Mucosa of descending colon (tissue), 3 donors: ENCODE measurements around the gene UBTD2. TPM values are rescaled to one million over a fixed set of nuclear protein-coding genes. Genes with fewer than 3 reads are reported as not detected.

ENCODE experiments used
- ATAC-seq: fragments of 200-7000 bp; cut with Tn5 transposase; one replicate; pipeline ENCODE4 v1.9.1; 2020; ENCODE audit warnings: mild to moderate bottlenecking, moderate library complexity
- DNase-seq, 3 donors: peaks; one replicate each; pipeline ENCODE4 v3.0.0-alpha.2; 2020
- H3K36me3 ChIP-seq: fragments of 200-600 bp; one replicate; pipeline ENCODE4 v1.8.0; 2021; ENCODE audit warnings: low read depth, mild to moderate bottlenecking
- H3K4me1 ChIP-seq: fragments of 200-600 bp; one replicate; pipeline ENCODE4 v1.8.0; 2021; ENCODE audit warnings: low read depth, mild to moderate bottlenecking
- H3K4me3 ChIP-seq: fragments of 200-600 bp; one replicate; pipeline ENCODE4 v1.8.0; 2021; ENCODE audit warnings: mild to moderate bottlenecking
- H3K9me3 ChIP-seq: fragments of 200-600 bp; one replicate; pipeline ENCODE4 v1.8.0; 2021; ENCODE audit warnings: mild to moderate bottlenecking
- CTCF ChIP-seq: fragments of 200-600 bp; IDR thresholded peaks from one replicate; pipeline ENCODE4 v1.8.0; 2022; ENCODE audit warnings: antibody characterized with exemption, mild to moderate bottlenecking
- intact Hi-C, 2 donors: fragments of 100-400 bp; cut with DNase I in 1 of 2; cut with micrococcal nuclease in 1 of 2; formaldehyde crosslinking; loops; one replicate each; pipeline versions ENCODE4 v1.11.0 to v1.11.1; 2022; cut with DNase I, micrococcal nuclease
- total RNA-seq, 3 donors: library from RNA; stranded (reverse); fragmentation: NEBNext Ultra II Directional in 2 of 3; extraction: Animal tissue kit (Norgen Biotek cat#: 25700) in 2 of 3; gene quantifications; one replicate each; pipeline versions ENCODE4 v1.2.1 to v1.2.4, GENCODE V29; 2021 to 2023
- donor health status: DM: no; HTN: no; CAD: no; lungs with moderate emphysema.
- donor health status: DM: no; HTN: no; CAD: no.
- donor health status: DM: no; HTN: yes; CAD: no.

The UBTD2 gene
- total RNA-seq, 3 donors from 2014 or later, result 18.3 to 22.2 (median 20.0) TPM

- DNase-seq (no peak), ATAC-seq (no peak)
- no peak overlapping the region for H3K4me3 ChIP-seq
- peaks cover 23% of the 10 kb centered on the region for H3K4me1 ChIP-seq
- H3K9me3 ChIP-seq, result no peaks in the 10 kb centered on the region
- TF ChIP-seq CTCF, result no peak
- intact Hi-C loops, result no loop called here
- H3K36me3 ChIP-seq, result no peaks in the 10 kb centered on the region
Measured at GRCh38 chr5:172280929-172281328, 2.6 kb downstream of the UBTD2 start.

GRCh38 chr5:172280317-172280716, 3.2 kb downstream of the UBTD2 start:
- no peak for TF ChIP-seq CTCF
- Histone ChIP-seq H3K4me3 (no peak overlapping the region), H3K4me1 (peaks cover 24% of the 10 kb centered on the region), H3K36me3 (no peaks in the 10 kb centered on the region), H3K9me3 (no peaks in the 10 kb centered on the region)
- no peak for DNase-seq
- intact Hi-C loops, result no loop called here
- no peak for ATAC-seq

GRCh38 chr5:172278356-172278755, 5.2 kb downstream of the UBTD2 start:
- H3K9me3 ChIP-seq, result no peaks in the 10 kb centered on the region
- H3K36me3 ChIP-seq, result no peaks in the 10 kb centered on the region
- intact Hi-C loops, result no loop called here
- peaks cover 17% of the 10 kb centered on the region for H3K4me1 ChIP-seq
- DNase-seq (no peak), ATAC-seq (no peak)
- TF ChIP-seq CTCF, result no peak
- H3K4me3 ChIP-seq, result no peak overlapping the region

GRCh38 chr5:172276214-172276613, 7.3 kb downstream of the UBTD2 start:
- H3K9me3 ChIP-seq, result no peaks in the 10 kb centered on the region
- no peak overlapping the region for H3K4me3 ChIP-seq
- no peak for DNase-seq
- TF ChIP-seq CTCF, result no peak
- peaks cover 4% of the 10 kb centered on the region for H3K4me1 ChIP-seq
- intact Hi-C loops, result no loop called here
- ATAC-seq, result no peak
- H3K36me3 ChIP-seq, result no peaks in the 10 kb centered on the region

- no peak for ATAC-seq
- no peak for TF ChIP-seq CTCF
Measured at GRCh38 chr5:172274951-172275753, 8.4 kb downstream of the UBTD2 start.

More at GRCh38 chr5:172274951-172275753, 8.4 kb downstream of the UBTD2 start:
- peaks cover 4% of the 10 kb centered on the region for H3K4me1 ChIP-seq
- intact Hi-C loops, result no loop called here
- H3K4me3 ChIP-seq, result no peak overlapping the region
- H3K9me3 ChIP-seq, result no peaks in the 10 kb centered on the region
- H3K36me3 ChIP-seq, result no peaks in the 10 kb centered on the region
- no peak for DNase-seq
